Nephron (organoid): Measurements from ENCODE around the gene SFRP4.
A peak's percentile ranks its signal among the peaks of the same experiment; 100 is the strongest.

Experiments used
- H3K27ac Mint-ChIP-seq, 3 experiments: 2 replicates each; pipeline ENCODE4 v1.8.0; 2020; ENCODE audit warnings: mixed read lengths in 3 of 3, mild to moderate bottlenecking in 2 of 3, moderate library complexity in 1 of 3
- H3K27me3 Mint-ChIP-seq: 2 replicates; pipeline ENCODE4 v1.8.0; 2021; ENCODE audit warnings: low read depth, mild to moderate bottlenecking, moderate library complexity, mixed read lengths
- H3K36me3 Mint-ChIP-seq: 2 replicates; pipeline ENCODE4 v1.8.0; 2020; ENCODE audit warnings: low read depth, mixed read lengths
- H3K4me1 Mint-ChIP-seq: 2 replicates; pipeline ENCODE4 v1.8.0; 2020; ENCODE audit warnings: mixed read lengths
- H3K4me3 Mint-ChIP-seq, 3 experiments: 2 replicates each; pipeline ENCODE4 v1.8.0; 2020; ENCODE audit warnings: mild to moderate bottlenecking in 3 of 3, mixed read lengths in 3 of 3, moderate library complexity in 2 of 3
- H3K9me3 Mint-ChIP-seq: 2 replicates; pipeline ENCODE4 v1.8.0; 2020; ENCODE audit warnings: mixed read lengths
- CTCF ChIP-seq, 3 experiments: fragments of 200-600 bp; sonication (generic); IDR thresholded peaks; one replicate each; pipeline ENCODE4 v1.5.0; 2021; ENCODE audit warnings: antibody characterized with exemption in 3 of 3; ENCODE audit not compliant: unreplicated experiment in 3 of 3

Gene SFRP4

GRCh38 chr7:37916017-37916672, 472 bp downstream of the SFRP4 start:
- H3K36me3 Mint-ChIP-seq = no peaks in the 10 kb centered on the region
- no peak for TF ChIP-seq CTCF (IDR thresholded peaks at IDR 0.05; ENCODE audit: unreplicated experiment in 3 of 3)
- no peaks in the 10 kb centered on the region for H3K9me3 Mint-ChIP-seq
- H3K4me3 Mint-ChIP-seq = peak overlapping the region; percentile 77 to 80 (median 79)
- peak overlapping the region in 2 of 3 experiments; percentile 44 to 77 for H3K27ac Mint-ChIP-seq
- H3K27me3 Mint-ChIP-seq = peaks cover 38% of the 10 kb centered on the region
- peaks cover 36% of the 10 kb centered on the region for H3K4me1 Mint-ChIP-seq

- no peak for TF ChIP-seq CTCF (IDR thresholded peaks at IDR 0.05; ENCODE audit: unreplicated experiment in 3 of 3)
- peak overlapping the region; percentile 77 to 80 (median 79) for H3K4me3 Mint-ChIP-seq
- H3K9me3 Mint-ChIP-seq = no peaks in the 10 kb centered on the region
- H3K4me1 Mint-ChIP-seq = peaks cover 35% of the 10 kb centered on the region
- peak overlapping the region; percentile 29 to 50 (median 44) for H3K27ac Mint-ChIP-seq
- H3K27me3 Mint-ChIP-seq = peaks cover 37% of the 10 kb centered on the region
- H3K36me3 Mint-ChIP-seq = no peaks in the 10 kb centered on the region
These were observed 1.2 kb downstream of the SFRP4 start for GRCh38 chr7:37915438-37915837.

- Mint-ChIP-seq H3K27ac (peak overlapping the region in 2 of 3 experiments; percentile 0 to 22), H3K4me3 (peak overlapping the region in 1 of 3 experiments; percentile 62), H3K9me3 (no peaks in the 10 kb centered on the region), H3K36me3 (no peaks in the 10 kb centered on the region), H3K4me1 (peaks cover 21% of the 10 kb centered on the region), H3K27me3 (peaks cover 14% of the 10 kb centered on the region)
- TF ChIP-seq CTCF (IDR thresholded peaks at IDR 0.05; ENCODE audit: unreplicated experiment in 3 of 3) = no peak
These were observed 3.9 kb downstream of the SFRP4 start for GRCh38 chr7:37912756-37913155.

GRCh38 chr7:37908221-37908788, 8.3 kb downstream of the SFRP4 start:
- Mint-ChIP-seq H3K4me1 (peaks cover 3% of the 10 kb centered on the region), H3K36me3 (no peaks in the 10 kb centered on the region), H3K27ac (no peak overlapping the region), H3K27me3 (no peaks in the 10 kb centered on the region), H3K4me3 (no peak overlapping the region), H3K9me3 (no peaks in the 10 kb centered on the region)
- TF ChIP-seq CTCF (IDR thresholded peaks at IDR 0.05; ENCODE audit: unreplicated experiment in 3 of 3) = no peak

- Mint-ChIP-seq H3K27ac (peak overlapping the region in 2 of 3 experiments; percentile 21 to 75), H3K9me3 (no peaks in the 10 kb centered on the region), H3K27me3 (no peaks in the 10 kb centered on the region), H3K4me1 (peaks cover 22% of the 10 kb centered on the region), H3K36me3 (no peaks in the 10 kb centered on the region), H3K4me3 (no peak overlapping the region)
- no peak for TF ChIP-seq CTCF (IDR thresholded peaks at IDR 0.05; ENCODE audit: unreplicated experiment in 3 of 3)
These were observed 14.6 kb downstream of the SFRP4 start for GRCh38 chr7:37901890-37902524.
